HFF-Myc (cell line): ENCODE results near the gene CCNYL1.
A peak's percentile ranks its signal among the peaks of the same experiment; 100 is the strongest.

ENCODE experiments used
- DNase-seq: peaks from one replicate; pipeline ENCODE4 v3.0.0-alpha.2; 2011; ENCODE audit warnings: low read depth; ENCODE audit errors: extremely low read depth
- H3K4me3 ChIP-seq: replicated peaks from 2 replicates; pipeline ENCODE4 v1.5.1; 2011; ENCODE audit warnings: low read depth, mild to moderate bottlenecking, control low read depth, low read length
- CTCF ChIP-seq: IDR thresholded peaks from 2 replicates; pipeline ENCODE4 v1.5.1; 2012; ENCODE audit warnings: mild to moderate bottlenecking, low read depth, low read length, control low read depth; ENCODE audit errors: missing control alignments

The CCNYL1 gene

DNA sequence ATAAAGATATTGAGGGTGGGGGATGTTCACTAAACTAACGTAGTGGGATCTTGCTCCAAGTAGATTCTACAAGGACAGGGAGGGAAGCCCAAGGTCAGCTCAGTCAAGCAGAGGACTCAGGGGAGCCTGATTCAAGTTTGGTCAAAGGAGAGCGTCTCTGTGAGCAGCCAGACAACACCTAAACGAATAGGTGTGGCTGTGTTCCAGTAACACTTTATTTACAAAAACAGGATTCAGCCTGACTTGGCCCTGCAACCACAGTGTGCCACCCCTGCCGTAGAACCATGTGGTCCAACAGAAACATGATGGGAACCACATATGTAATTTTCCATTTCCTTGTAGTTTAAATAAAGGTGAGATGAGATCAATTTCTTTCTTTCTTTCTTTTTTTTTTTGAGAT is 76.4 kb downstream of the CCNYL1 start:
- no peak for DNase-seq
- no peak overlapping the region for H3K4me3 ChIP-seq
- TF ChIP-seq CTCF, result no peak

DNA sequence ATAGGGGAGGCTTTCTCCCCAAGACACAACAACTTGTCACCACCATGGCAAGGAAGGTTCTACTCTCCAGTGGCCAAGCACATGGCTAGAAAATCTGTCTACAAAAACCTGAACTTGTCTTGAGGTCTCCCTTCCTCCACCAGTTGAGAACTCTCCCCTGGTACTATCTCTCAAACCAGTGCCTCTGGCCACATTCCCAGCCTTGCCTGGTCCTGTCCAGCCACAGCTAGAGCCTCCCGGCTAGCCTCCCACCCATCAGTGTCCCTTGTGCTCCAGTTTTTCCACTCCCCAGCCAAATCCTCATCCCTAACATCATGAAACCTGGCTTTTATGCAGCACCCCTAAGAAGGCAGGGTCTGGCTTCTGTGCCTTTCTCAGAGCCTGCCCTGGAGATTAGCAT is 79.5 kb downstream of the CCNYL1 start:
- no peak for TF ChIP-seq CTCF
- no peak overlapping the region for H3K4me3 ChIP-seq
- DNase-seq, result no peak

DNA sequence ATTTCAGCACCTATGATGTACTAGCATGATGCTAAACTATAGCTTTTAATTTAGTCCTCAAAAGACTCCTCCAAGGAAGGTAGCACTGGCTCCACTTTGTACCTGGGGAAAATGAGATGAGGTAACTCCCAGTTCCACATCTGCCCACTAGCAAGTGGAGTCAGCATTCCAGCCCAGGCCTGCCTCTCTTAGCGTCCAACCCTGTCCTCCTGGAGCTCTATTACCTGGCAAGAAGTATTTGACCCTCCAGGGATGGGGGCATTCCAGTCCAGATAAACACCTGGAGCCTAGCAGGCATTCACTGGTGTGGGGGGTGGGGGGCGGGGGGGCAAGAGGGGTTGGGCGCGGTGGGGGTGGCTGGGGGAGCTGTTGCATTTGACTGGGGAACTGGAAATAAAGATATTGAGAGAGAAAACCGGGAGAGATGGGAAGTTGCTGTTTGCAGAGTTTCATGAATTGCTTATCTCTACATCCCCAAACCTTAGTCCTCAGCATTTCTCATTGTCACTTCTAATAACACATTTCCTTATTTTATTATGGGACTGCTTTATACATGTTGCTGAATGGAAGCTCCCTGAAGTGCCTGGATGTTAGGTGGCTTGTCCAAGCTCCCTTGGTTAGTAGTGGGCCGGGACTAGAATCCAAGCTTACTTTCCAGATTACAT is 80.3 kb downstream of the CCNYL1 start:
- no peak overlapping the region for H3K4me3 ChIP-seq
- TF ChIP-seq CTCF, result no peak
- DNase-seq, result no peak

DNA sequence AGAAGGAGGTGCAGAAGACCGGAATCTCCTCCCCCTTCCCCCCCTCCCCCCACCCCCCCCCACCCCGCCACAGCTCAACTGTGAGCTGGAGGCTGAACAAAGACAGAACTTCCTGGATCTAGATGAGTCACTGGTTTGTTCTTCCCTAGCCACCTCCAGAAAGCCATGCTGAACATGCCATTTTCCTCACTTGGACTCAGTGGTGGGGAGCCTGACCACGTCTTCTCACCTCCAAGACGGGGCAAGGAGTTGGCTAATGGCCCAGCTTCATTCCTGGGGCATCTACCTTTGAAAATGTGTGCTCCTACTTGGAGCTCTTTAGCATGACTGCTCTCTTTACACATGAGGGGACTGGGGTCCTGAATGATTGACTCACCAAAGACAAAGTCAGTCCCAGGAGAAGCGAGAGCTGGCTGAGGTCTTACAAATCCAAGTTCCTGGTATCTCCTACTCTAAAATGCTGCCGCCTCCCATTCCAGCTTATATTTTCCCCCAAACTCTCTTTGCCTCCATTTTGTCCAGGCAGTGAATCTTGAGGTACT is 80.9 kb downstream of the CCNYL1 start:
- H3K4me3 ChIP-seq, result no peak overlapping the region
- DNase-seq, result peak; percentile 47
- no peak for TF ChIP-seq CTCF

- no peak for TF ChIP-seq CTCF
- H3K4me3 ChIP-seq, result no peak overlapping the region
- DNase-seq, result no peak
Observed at GRCh38 chr2:207796585-207797350, 85.3 kb downstream of the CCNYL1 start.

DNA sequence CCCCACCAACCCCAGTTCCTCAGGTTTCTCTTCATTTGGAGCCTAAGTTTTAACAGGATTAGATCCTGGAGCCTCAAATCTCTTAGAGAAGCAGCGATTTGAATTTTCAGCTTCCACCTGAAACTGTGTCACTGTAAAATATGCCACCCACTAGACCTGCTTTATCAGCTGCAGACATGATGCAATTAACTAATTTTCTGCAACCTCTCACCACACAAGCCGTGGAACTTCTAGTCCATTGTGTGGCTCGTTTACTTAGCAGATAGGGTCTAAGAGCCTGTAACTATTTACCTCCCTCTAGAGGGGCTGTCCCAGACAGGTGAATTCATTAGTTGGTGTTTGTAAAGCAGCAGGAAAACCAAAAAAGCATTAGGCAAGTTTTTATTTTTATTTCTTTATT is 89.8 kb downstream of the CCNYL1 start:
- no peak overlapping the region for H3K4me3 ChIP-seq
- no peak for TF ChIP-seq CTCF
- DNase-seq, result no peak

GRCh38 chr2:207802650-207803049 is 91.2 kb downstream of the CCNYL1 start:
- H3K4me3 ChIP-seq, result no peak overlapping the region
- DNase-seq, result no peak
- TF ChIP-seq CTCF, result no peak
